ENCODE measurements around the gene DYRK1B.
A peak's percentile ranks its signal among the peaks of the same experiment; 100 is the strongest.

Gene DYRK1B

GRCh38 chr19:39807846-39808364 lies 26.1 kb downstream of the DYRK1B start:
- DNase-seq: no peak

GRCh38 chr19:39805104-39805503 lies 28.9 kb downstream of the DYRK1B start:
- DNase-seq: no peak

GRCh38 chr19:39802958-39803357 lies 31.0 kb downstream of the DYRK1B start:
- no peak for DNase-seq

- no peak for DNase-seq
Measured at GRCh38 chr19:39797083-39797482, 36.9 kb downstream of the DYRK1B start.

- no peak for DNase-seq
Measured at GRCh38 chr19:39796000-39796498, 37.9 kb downstream of the DYRK1B start.

GRCh38 chr19:39795001-39795400 lies 39.0 kb downstream of the DYRK1B start:
- no peak for DNase-seq

GRCh38 chr19:39792999-39793546 lies 40.9 kb downstream of the DYRK1B start:
- DNase-seq: peak; percentile 67

- DNase-seq: no peak
Measured at GRCh38 chr19:39788244-39788643, 45.7 kb downstream of the DYRK1B start.

GRCh38 chr19:39780894-39781293 lies 53.1 kb downstream of the DYRK1B start:
- no peak for DNase-seq

GRCh38 chr19:39778763-39779162 lies 55.2 kb downstream of the DYRK1B start, which contains the start of gene LEUTX:
TSS of gene LEUTX (plus strand) at chr19:39778854. CDS start at chr19:39778921, 67 bp downstream.
- DNase-seq: no peak
